Measurements from ENCODE around the gene COPRS.

The COPRS gene, protein sequence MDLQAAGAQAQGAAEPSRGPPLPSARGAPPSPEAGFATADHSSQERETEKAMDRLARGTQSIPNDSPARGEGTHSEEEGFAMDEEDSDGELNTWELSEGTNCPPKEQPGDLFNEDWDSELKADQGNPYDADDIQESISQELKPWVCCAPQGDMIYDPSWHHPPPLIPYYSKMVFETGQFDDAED

DNA sequence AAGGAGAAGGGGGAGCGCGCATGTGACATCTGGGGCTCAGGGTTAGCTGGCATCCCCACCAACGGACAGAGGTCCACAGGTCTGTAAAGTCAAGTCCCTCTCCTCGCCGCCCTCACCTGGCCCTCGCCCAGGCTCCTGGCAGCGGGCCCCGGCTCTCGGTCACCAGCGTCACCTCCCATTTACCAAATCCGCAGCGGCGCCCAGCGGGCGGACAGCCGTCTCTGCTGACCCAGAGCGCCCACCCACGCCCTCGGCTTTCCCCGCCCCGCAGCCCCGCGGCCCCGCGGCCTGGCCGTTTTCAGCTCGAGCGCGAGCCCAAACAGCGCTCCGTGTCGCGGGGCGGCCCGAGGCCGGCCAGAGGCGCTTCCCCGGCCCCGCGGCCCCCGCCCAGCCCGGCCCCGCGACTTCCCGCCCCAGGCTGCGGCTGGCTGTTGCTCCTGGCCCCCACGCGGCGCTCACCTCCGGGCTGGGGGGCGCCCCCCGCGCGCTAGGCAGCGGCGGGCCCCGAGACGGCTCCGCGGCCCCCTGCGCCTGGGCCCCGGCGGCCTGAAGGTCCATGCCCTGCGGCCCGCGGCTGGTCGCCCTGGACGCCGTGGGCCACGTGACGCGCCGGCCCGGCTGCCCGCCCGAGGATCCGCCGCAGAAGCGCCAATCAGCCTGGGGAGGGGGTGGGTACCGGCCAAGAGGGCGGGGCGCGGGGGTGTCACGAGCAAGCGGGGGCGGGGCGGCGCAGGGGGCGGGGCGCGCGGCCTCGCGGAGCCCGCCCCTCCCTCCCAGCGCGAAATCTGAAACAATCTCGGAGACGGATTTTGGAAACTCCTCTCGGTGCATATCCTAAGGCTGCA lies at the start of gene COPRS:
Gene COPRS (minus strand): TSS at position 603 of the 845 bp plus-strand sequence. CDS start 45 bp downstream, at position 558.
- DNase-seq: peak; percentile 45

DNA sequence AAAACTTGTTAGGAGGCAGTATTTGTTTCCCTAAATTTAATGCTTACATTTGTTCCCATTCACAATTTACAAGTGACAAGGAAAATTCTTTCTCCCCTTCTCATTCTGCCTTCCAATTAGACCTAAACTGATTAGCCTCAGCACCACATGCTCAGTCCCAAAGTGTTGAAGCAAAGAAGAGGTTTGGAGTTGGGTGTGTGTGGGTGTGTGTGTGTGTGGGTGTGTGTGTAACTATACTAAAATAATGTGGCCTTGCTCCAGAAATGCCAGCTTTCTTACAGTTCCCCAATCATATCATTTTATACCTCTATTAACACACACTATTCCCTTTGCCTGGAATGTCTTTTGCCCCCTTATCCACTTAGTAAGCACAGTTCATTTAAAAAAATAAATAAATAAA lies 49.3 kb upstream of the COPRS start:
- no peak for DNase-seq

DNA sequence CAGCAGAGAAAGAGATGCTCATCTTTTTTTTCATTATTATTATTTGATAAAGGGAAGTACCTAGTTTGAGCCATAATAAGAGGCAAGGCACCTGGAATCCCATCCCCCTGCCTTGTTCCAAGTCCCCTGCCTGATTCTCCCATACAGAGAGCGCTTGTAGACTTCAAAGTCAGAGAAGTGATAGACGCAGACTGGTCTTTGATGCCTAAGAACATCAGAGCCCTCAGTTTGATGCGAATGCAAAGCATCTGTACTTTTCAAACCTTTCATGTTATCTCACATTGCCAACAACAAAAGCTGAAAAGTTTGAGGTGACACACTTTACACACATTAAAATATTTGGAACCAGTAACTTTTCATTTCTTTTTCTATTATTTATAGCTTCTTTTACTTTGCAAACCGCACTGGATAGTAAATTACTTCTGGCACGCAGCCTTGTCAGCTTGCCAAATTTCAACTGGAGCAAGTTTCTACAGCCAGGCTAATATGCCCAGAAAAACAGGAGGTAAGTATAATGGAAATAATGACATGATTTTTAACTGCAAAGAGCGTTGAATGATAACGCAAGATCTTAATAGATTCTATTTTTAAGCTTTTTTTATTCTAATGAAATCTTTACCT lies 48.4 kb upstream of the COPRS start:
- DNase-seq: peak; percentile 42

DNA sequence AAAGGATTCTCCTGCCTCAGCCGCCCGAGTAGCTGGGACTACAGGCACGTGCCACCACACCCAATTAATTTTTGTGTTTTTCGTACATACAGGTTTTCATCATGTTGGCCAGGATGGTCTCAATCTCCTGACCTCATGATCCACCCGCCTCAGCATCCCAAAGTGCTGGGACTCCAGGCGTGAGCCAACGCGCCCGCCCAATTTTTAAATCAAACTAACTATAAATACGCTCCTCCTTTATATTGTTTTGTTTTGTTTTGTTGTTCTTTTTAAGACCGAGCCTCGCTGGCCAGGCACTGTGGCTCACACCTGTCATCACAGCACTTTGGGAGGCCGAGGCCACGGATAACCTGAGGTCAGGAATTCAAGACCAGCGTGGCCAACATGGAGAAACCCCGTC lies 44.4 kb upstream of the COPRS start:
- DNase-seq: no peak

DNA sequence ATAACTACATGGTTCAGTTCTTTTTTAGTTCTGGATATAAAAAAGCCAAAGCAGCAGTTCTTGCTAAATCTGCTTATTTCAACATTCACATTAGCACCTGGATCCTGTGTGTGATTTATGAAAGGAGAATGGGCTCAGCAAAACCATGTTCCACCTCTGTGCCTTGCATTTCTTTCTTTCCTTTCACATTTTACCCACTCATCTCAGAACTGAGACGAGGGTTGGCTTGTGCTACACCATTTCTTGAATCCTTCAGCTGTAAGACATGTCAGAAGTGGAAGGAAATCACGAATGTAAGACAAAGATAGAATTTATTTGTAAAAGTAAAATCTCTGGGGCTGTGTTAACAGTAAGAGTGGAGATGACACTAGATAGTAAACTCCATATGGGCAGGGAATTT lies 43.6 kb upstream of the COPRS start:
- no peak for DNase-seq

DNA sequence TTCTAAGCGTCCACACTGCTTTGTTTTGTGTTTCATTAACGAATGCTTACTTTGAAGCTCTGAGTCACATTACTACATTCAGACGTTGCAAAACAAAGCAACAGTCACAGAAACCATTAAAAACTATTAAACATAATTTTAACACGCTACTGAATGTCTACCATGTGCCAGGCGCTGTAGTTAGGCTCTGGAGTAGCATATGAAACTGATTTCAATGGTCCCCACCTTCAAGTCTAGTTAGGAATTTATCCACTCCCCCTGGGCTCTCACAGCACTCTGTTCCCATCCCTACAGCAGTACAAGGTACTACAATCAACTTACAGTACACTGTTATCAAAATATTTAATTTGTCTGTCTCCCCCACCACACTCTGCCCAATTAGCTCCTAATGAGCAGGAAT lies 41.8 kb upstream of the COPRS start:
- no peak for DNase-seq

DNA sequence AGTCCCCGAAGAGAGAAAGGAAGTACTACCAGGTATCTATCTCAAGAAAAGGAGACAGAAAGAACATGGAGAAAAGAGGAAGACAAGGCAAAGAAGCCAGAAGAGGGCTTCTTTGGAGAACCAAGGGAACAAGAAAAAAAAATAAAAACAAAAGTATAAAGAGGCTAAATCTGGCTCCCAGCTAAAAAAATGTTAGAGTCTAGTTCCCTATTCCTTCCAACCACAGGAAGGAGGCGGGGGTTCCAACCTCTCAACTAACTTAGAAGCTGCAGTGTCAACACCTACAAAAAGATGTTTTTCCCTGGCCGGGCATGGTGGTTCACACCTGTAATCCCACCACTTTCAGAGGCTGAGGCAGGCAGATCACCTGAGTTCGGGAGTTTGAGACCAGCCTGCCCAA lies 29.1 kb upstream of the COPRS start:
- DNase-seq: no peak

DNA sequence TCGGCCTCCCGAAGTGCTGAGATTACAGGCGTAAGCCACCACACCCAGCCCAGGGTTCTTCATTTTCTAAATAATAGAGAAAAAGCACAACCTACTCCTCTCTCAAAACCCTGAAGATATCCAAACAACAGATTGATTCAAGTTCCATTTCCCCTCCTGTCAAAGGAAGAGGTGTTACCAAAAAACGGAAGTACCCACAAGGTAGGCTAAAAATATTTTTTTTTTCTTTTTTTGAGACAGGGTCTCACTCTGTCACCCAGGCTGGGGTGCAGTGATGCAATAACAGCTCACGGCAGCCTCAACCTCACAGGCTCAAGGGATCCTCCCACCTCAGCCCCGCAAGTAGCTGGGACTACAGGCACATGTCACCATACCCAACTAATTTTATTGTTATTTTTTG lies 23.5 kb upstream of the COPRS start:
- DNase-seq: no peak

DNA sequence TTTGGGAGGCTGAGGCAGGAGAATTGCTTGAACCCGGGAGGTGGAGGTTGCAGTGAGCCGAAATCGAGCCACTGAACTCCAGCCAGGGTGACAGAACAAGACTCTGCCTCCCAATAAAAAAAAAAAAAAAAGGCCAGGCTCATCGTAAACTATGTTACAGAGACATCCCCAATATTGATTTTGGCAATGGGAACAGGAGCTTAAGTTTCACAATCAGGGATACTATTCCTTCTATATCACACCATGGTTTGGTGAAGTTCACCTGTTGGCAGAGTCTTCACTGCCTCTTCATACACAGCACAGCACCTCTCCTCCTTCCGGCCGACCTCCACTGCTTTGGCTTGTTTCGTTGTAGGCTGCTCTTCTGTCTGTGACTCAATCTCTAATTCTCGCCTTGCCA lies 21.3 kb upstream of the COPRS start:
- no peak for DNase-seq

DNA sequence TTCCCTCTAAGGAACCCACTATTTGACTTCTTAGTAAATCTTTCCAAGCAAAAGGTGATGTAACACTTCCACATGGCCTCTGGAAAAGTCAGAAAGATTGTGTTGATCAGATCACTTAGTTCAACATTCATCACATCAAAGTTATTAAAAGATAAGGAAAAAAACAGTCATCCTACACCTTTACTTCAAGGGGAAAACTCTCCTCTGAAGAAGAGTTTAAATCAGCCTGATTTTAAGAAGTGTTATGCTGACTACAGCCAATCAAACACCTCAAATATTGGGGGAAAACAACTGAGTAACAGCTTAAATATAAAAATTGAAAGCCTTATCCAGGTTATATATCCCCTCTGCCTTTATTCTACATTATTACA lies 19.6 kb upstream of the COPRS start:
- DNase-seq: no peak

DNA sequence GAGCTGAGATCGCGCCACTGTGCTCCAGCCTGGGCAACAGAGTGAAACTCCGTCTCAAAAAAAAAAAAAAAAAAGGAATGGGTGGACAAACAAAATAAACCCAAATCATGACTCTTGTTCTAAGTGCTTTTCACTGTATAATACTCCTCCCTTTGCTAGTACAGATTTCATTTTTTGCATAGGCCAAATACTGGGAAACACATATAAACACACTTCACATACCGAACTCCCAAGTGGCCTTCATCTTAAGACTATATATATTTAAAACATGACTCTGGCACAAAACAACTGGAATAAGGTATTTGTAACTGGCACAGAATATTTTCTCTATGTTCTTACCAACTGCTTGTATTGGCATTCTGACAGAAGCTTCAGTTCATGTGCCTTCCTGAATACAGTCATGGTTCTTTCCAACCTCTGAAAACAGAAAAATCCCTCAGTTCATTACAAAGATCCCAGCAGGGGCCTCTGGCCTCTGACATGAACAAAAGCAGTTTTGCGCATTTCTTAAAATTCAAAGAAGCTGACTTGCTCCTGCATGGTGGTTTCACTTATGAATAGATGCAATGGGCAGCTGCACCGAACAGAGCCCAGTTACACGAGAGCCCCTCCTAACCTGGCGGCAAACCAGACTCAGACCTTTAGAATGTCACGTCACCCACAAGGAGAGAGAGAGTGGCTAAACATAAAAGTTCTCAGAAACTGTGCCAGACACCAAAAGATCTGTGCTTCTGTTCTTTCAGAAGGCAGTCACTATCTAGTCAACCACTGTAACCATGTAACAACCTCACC lies 19.1 kb upstream of the COPRS start:
- DNase-seq: no peak

DNA sequence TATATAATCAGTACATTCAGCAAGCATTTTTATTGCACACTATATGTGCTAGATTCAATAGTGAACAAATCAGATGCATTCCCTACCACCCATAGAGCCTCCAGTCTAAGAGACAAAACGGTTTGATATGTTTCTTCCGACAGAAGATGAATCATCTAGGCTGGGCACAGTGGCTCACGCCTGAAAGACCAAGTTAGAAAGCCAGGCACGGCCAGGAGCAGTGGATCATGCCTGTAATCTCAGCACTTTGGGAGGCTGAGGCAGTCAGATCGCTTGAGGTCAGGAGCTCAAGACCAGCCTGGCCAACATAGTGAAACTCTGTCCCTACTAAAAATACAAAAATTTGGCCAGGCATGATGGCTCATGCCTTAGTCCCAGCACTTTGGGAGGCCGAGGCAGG lies 18.3 kb upstream of the COPRS start:
- DNase-seq: no peak

DNA sequence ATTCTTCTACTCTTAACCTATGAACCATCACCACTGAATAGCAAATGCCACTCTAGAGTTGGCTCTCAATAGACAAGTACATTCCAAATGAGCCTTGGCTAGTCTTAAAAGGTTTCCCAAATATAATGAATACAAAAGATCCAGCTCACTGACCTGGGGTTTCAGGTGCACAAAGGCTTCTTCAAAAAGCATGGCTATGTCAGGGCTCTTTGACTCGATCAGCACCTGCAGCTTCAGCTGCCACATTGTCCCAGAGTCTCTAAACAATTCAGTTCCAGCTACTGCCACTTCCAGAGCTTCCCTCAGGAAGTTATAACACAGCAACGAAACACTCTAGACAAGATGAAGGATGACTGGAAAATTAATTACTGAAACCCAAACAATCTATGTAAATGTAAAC lies 16.0 kb upstream of the COPRS start:
- DNase-seq: no peak

DNA sequence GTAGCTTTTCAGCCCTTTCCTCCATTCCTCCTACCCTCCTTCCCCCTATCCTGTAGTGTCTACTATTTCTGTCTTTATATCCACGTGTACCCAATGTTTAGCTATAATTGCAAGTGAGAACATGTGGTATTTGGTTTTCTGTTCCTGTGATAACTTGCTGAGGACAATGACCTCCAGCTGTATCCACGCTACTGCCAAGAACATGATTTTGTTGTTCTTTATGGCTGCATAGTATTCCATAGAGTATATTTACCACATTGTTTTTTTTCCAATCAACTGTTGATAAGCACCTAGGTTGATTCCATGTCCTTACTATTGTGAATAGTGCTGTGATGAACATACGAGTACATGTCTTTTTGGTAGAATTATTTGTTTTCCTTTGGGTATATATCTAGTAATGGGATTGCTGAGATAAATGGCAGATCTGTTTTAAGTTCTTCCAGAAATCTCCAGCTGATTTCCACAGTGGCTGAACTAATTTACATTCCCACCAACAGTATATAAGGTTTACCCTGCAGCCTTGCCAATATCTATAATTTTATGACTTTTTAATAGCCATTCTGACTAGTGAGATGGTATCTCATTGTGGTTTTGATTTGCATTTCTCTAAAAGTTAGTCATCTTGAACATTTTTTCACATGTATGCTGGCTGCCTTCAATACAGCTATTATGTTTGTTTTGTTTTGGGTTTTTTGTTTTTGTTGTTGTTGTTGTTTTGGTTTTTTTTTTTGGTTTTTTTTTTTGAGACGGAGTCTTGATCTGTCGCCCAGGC lies 10.9 kb upstream of the COPRS start:
- no peak for DNase-seq

DNA sequence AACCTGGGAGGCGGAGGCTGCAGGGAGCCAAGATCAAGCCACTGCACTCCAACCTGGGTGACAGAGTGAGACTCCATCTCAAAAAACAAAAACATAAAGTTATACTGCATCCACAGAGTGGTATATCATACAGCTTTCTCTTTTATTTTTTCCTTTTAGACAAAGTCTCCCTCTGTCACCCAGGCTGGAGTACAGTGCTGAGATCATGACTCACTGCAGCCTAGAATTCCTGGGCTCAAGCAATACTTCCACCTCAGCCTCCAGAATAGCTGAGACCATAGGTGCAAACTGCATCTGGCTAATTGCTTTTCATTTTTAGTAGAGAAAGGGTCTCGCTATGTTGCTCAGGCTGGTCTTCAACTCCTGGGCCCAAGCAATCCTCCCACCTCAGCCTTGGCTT lies 10.0 kb upstream of the COPRS start:
- DNase-seq: no peak

DNA sequence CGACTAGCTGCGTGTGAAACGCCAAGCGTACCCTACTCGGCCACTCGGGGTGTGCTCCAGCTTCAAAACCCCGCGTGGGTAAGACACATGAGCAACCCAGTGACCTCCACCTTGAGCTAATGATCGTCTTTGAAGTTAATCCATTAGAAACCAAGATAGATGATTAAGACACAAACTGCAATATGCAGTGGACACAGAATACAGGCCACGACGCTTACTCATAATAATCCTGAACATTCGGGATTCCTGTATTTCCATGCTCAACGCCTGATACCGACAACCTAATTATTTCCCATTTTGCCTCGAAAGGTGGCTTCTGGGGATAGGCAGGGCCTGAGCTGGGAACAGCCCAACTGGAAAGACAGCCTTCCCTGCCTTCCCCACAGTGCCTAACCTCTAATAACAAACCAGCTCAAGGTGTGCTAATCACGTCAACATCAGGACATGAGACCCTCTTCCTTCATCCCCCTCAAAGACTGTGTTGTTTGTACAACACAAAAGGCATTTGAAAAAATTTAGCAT lies 504 bp upstream of the COPRS start:
- no peak for DNase-seq

DNA sequence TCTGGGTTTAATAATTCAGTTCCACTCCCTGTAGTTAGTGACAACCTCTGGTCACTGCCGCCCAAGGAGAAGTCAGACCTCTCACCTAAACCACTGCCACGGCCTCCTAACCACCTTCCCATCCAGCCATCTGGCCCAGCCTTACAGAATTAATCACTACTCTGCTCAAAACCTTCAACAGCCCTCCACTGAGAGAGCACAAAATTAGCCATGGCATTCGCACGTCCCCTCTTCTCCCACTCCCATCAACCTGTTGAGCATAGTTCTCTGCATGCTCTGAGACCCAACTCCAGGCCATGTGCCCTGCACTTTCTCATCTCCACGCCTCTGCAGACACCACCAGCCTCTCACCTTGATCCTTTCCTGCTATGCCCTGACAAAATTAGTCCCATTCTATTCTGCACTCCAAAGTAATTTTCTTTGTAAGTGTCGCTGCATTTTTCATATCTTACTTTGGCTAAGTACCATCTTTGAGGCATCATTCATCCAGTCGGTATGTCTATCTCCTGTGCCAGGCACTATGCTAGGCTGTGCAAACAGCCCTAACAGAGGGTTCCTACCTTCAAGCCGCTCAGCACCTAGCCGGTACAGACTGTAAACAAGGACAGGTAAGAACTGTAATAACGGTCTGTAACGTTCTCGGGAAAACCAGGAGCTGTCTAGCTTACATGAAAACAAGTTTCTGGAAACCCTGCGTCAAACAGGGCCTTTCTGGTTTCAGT lies 963 bp downstream of the COPRS start:
- DNase-seq: no peak

DNA sequence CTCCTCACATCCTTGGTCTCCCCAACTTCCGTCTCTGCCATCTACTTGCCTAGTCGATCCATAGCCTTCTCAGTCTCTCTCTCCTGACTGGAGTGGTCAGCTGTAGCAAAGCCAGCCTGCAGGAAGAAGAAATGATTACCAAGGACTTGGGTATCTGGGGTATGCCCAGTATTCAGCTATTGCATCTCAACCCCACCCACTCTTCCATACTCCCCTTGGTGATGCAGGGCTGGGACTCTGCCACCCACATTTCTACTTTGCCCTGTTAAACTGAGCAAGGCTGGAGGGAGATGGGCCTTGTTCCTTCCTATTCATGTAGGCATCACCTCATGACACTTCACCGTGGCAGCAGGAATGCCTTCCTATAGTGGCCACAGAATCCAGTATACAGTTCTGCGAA lies 2.3 kb downstream of the COPRS start:
- no peak for DNase-seq

DNA sequence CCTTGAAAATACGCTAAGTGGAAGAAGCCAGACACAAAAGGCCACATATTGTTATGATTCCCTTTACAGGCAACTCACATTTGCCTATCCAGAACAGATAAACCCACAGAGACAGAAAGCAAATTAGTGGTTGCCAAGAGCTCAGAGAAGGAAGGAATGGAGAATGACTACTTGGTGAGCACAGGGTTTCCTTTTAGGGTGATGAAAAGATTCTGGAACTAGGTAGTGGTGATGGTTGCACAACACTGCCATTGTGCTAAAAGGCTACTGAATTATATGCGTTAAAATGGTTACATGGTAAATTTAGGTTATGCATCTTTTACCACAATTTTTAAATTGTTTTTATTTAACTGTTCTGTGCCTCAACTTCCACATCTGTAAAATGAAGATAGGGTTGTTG lies 4.4 kb downstream of the COPRS start:
- DNase-seq: no peak

DNA sequence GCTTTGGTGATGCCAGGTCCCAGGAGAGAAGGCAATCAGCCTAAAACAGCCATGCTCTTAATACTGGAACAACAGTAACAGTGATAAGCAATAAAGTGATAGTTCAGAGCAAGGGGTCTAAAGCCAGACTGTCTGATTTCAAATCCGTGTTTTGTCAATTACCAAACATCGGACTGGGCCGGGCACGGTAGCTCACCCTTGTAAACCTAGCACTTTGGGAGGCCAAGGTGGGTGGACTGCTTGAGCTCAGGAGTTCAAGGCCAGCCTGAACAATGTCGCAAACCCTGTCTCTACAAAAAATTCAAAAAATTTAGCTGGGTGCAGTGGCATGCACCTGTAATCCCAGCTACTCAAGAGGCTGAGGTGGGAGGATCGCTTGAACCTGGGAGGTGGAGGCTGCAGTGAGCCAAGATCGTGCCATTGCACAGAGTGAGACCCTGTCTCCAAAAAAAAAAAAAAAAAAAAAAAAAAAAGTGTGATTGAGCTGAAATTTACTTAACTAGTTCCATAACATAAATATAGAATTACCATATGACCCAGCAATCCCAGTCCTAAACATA lies 5.1 kb downstream of the COPRS start:
- DNase-seq: no peak

DNA sequence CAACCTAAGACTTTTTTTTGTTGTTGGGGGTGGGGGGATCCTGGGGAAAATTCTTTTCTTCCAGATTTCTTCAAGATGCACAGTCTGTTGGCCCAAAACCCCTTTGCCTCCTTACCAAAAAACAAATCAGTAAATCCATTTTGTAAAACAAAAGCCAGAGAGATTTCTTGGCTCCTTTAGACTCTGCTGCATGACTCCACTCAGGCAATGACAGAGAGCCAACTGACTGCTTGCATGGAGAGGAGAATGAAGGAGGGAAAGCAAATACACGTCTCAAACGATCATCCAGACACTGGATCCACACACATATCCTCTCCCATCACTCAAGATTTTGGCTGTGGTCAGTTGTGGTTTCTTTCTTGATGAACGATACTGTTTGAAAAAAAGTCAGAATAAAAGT lies 13.8 kb downstream of the COPRS start:
- no peak for DNase-seq
